ENCODE results near the gene NMT2. TPM values are rescaled to one million over a fixed set of nuclear protein-coding genes. Genes with fewer than 3 reads are reported as not detected.

The NMT2 gene
- total and polyA plus RNA-seq, 2 of the 4 experiments (the other 2 are of a cell fraction): 18.7 to 41.0 TPM

DNA sequence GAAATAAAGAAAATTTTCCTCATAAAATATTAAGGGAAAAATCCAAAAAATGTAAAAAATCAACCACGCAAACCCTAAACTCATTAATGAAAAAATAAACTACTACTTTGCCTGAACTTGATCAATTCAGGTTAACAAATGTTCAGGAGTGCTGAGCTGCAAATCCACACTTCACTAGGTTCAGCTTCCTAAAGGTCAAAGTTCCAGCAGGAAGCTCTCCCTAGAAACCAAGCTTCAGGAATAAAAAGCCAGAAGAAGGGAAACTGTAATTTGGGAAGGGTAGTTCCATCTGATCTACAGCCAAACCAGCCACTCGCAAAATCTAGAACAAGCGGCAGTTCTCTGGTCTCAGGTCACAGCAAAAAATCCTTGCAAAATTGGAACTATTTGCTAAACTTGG, 7.8 kb upstream of the NMT2 start:
- Histone ChIP-seq H3K36me3 (ENCODE audit: control insufficient read depth, insufficient read depth, low read length) (no peaks in the 10 kb centered on the region), H3K4ac (ENCODE audit: low read depth, low read length) (no peak overlapping the region), H3K4me2 (ENCODE audit: low read depth, low read length) (no peak overlapping the region), H3K79me1 (ENCODE audit: low read depth in 1 of 2, low read length in 2 of 2) (no peaks in the 10 kb centered on the region), H2BK120ac (ENCODE audit: low read depth, low read length) (no peak overlapping the region), H2AK5ac (ENCODE audit: low read depth, low read length) (no peak overlapping the region), H3K23ac (ENCODE audit: low read depth, low read length) (no peak overlapping the region), H2BK20ac (ENCODE audit: low read depth, low read length) (no peak overlapping the region), H3K9ac (ENCODE audit: low read depth, low read length) (no peak overlapping the region), H3K9me1 (ENCODE audit: insufficient read depth, low read length) (no peaks in the 10 kb centered on the region), H4K91ac (ENCODE audit: insufficient read depth, low read depth, low read length) (no peak overlapping the region), H3K9me3 (ENCODE audit: control insufficient read depth, insufficient read depth, low read length) (no peaks in the 10 kb centered on the region), H4K20me1 (ENCODE audit: insufficient read depth, low read length) (no peaks in the 10 kb centered on the region), H3K4me3 (ENCODE audit: insufficient read depth, low read depth, low read length) (no peak overlapping the region), H3K56ac (ENCODE audit: extremely low read depth, insufficient read depth, low read length) (no peak overlapping the region), H3K27ac (ENCODE audit: insufficient read depth, low read length) (no peak overlapping the region), H3K18ac (ENCODE audit: low read depth, low read length) (no peak overlapping the region), H2AK9ac (replicated peaks; ENCODE audit: low read depth, low read length, poor library complexity) (no peak overlapping the region), H4K5ac (ENCODE audit: low read depth, low read length) (no peak overlapping the region), H3K14ac (replicated peaks; ENCODE audit: low read depth, low read length) (no peak overlapping the region), H2BK15ac (ENCODE audit: low read depth, low read length) (no peak overlapping the region), H2BK5ac (ENCODE audit: low read depth, low read length, poor library complexity, severe bottlenecking) (no peak overlapping the region), H3K4me1 (ENCODE audit: control insufficient read depth, insufficient read depth, low read length) (no peaks in the 10 kb centered on the region), H2AFZ (replicated peaks; ENCODE audit: low read length, poor library complexity) (no peak overlapping the region), H3K27me3 (ENCODE audit: control insufficient read depth, insufficient read depth, low read length) (peaks cover 2% of the 10 kb centered on the region; the same call in 1 of the 2 replicates), H4K8ac (ENCODE audit: low read depth in 2 of 2, low read length in 2 of 2) (no peak overlapping the region)
- DNase-seq (no peak), ATAC-seq (ENCODE audit: low read depth) (no peak)
- WGBS, 2 experiments (ENCODE audit: extremely low coverage in 2 of 2, insufficient read length in 1 of 2): no CpG with 5 or more reads among the region's 3 CpGs
- ChIA-PET CTCF (no interaction called here), POLR2A (ENCODE audit: unreplicated experiment) (no interaction called here)
- dilution Hi-C loops (cut with HindIII; ENCODE audit: low sequenced_read_pairs, unreplicated experiment): no loop called here
- TF ChIP-seq, protein P1, sequence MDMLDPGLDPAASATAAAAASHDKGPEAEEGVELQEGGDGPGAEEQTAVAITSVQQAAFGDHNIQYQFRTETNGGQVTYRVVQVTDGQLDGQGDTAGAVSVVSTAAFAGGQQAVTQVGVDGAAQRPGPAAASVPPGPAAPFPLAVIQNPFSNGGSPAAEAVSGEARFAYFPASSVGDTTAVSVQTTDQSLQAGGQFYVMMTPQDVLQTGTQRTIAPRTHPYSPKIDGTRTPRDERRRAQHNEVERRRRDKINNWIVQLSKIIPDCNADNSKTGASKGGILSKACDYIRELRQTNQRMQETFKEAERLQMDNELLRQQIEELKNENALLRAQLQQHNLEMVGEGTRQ (IDR thresholded peaks at IDR 0.05; ENCODE audit: low read depth, low read length): no peak
- TF ChIP-seq MAZ (IDR thresholded peaks at IDR 0.05; ENCODE audit: borderline replicate concordance, low read depth, low read length) (no peak), FOS (IDR thresholded peaks at IDR 0.05; ENCODE audit: low read depth, low read length) (no peak), BHLHE40 (IDR thresholded peaks at IDR 0.05; ENCODE audit: low read depth, low read length) (no peak)
- BruUV-seq (replicated peaks): no TSS peak
- in situ Hi-C loops (cut with MboI; ENCODE audit: low sequenced_read_pairs): no loop called here
- intact Hi-C loops (cut with micrococcal nuclease): no loop called here
